Kidney (tissue), 14 donors: Measurements from ENCODE around the gene OSBPL10. TPM values are rescaled to one million over a fixed set of nuclear protein-coding genes. Genes with fewer than 3 reads are reported as not detected.
"Not testable (repeated sequence)": the region's sequence is repeated elsewhere in the genome, so short reads cannot be mapped to it uniquely, and the experiment has no call there.

ENCODE experiments used
- DNase-seq, 5 donors: peaks; one replicate each; pipeline ENCODE4 v3.0.0-alpha.2; 2013 to 2020
- FAIRE-seq: peaks from 2 replicates; lab custom pipeline; 2012; peaks lifted over from hg19 to GRCh38; lab: Jason Lieb, UNC
- H3K27ac ChIP-seq, 2 donors: one replicate each; pipeline ENCODE4 v1.7.0; 2013; ENCODE audit warnings: low read depth in 2 of 2, low read length in 2 of 2, inconsistent platforms in 1 of 2
- H3K27me3 ChIP-seq: one replicate; pipeline ENCODE4 v1.7.1; 2013; ENCODE audit warnings: low read length, inconsistent platforms; ENCODE audit not compliant: control insufficient read depth, insufficient read depth
- H3K36me3 ChIP-seq, 3 donors: one replicate each; pipeline versions ENCODE4 v1.7.0 to v1.7.1; 2013; ENCODE audit warnings: low read length in 3 of 3, control low read depth in 1 of 3, inconsistent platforms in 1 of 3; ENCODE audit not compliant: insufficient read depth in 3 of 3, control insufficient read depth in 2 of 3
- H3K4me1 ChIP-seq, 3 donors: one replicate each; pipeline versions ENCODE4 v1.7.0 to v1.7.1; 2013; ENCODE audit warnings: low read length in 3 of 3, inconsistent platforms in 1 of 3, low read depth in 1 of 3; ENCODE audit not compliant: control insufficient read depth in 2 of 3, insufficient read depth in 2 of 3
- H3K4me3 ChIP-seq, 3 donors: one replicate each; pipeline versions ENCODE4 v1.7.0 to v1.8.1; 2013; ENCODE audit warnings: low read length in 3 of 3, control low read depth in 1 of 3, inconsistent platforms in 1 of 3
- H3K9ac ChIP-seq, 3 donors: one replicate each; pipeline versions ENCODE4 v1.7.0 to v1.7.1; 2013; ENCODE audit warnings: low read length in 3 of 3, control low read depth in 1 of 3, inconsistent platforms in 1 of 3
- H3K9me3 ChIP-seq, 3 donors: one replicate each; pipeline versions ENCODE4 v1.7.0 to v1.7.1; 2013; ENCODE audit warnings: low read length in 3 of 3, control low read depth in 1 of 3, inconsistent platforms in 1 of 3; ENCODE audit not compliant: control insufficient read depth in 2 of 3, insufficient read depth in 1 of 3
- intact Hi-C: fragments of 100-400 bp; cut with DNase I; formaldehyde crosslinking; loops from one replicate; pipeline ENCODE4 v1.11.1; 2022
- polyA plus RNA-seq: library from polyadenylated mRNA; stranded (reverse); fragments of 350-450 nt; fragmentation: Illumina TruSeq; extraction: RNeasy Lipid Tissue Mini Kit (QIAGEN cat#74804); gene quantifications from one replicate; pipeline ENCODE4 v1.2.3, GENCODE V29; 2014; ENCODE audit warnings: low read depth, low replicate concordance; ENCODE audit not compliant: insufficient read depth
- total RNA-seq: library from RNA; stranded (reverse); fragmentation: NEBNext Ultra II Directional; extraction: Animal tissue kit (Norgen Biotek cat#: 25700); gene quantifications from one replicate; pipeline ENCODE4 v1.2.1, GENCODE V29; 2021
- TF ChIP-seq, protein P1 (sequence below): IDR thresholded peaks from 3 replicates; pipeline ENCODE4 v1.5.1; 2012; ENCODE audit warnings: mild to moderate bottlenecking, moderate library complexity, borderline replicate concordance; ENCODE audit not compliant: insufficient read depth; ENCODE audit errors: extremely low read depth
- donor health status: control.
- donor health status: control.
- donor health status: control.
- donor health status: control.
- donor health status: control.
- donor health status: DM: yes; HTN: yes; CAD: no.
- donor health status: Normal renal cell carcinoma (clear cell type).

Gene OSBPL10
- total and polyA plus RNA-seq, 2 donors from 2014 or later, result 11.8 to 89.3 TPM

GRCh38 chr3:31785286-31785685 lies 195.8 kb downstream of the OSBPL10 start:
- intact Hi-C loops, result no loop called here
- TF ChIP-seq, protein P1, sequence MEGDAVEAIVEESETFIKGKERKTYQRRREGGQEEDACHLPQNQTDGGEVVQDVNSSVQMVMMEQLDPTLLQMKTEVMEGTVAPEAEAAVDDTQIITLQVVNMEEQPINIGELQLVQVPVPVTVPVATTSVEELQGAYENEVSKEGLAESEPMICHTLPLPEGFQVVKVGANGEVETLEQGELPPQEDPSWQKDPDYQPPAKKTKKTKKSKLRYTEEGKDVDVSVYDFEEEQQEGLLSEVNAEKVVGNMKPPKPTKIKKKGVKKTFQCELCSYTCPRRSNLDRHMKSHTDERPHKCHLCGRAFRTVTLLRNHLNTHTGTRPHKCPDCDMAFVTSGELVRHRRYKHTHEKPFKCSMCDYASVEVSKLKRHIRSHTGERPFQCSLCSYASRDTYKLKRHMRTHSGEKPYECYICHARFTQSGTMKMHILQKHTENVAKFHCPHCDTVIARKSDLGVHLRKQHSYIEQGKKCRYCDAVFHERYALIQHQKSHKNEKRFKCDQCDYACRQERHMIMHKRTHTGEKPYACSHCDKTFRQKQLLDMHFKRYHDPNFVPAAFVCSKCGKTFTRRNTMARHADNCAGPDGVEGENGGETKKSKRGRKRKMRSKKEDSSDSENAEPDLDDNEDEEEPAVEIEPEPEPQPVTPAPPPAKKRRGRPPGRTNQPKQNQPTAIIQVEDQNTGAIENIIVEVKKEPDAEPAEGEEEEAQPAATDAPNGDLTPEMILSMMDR, result no peak
- Histone ChIP-seq H3K4me1 (no peaks in the 10 kb centered on the region), H3K4me3 (no peak overlapping the region), H3K9ac (no peak overlapping the region), H3K9me3 (no peaks in the 10 kb centered on the region), H3K27ac (no peak overlapping the region), H3K36me3 (no peaks in the 10 kb centered on the region), H3K27me3 (no peaks in the 10 kb centered on the region)
- FAIRE-seq (no peak), DNase-seq (no peak)

DNA sequence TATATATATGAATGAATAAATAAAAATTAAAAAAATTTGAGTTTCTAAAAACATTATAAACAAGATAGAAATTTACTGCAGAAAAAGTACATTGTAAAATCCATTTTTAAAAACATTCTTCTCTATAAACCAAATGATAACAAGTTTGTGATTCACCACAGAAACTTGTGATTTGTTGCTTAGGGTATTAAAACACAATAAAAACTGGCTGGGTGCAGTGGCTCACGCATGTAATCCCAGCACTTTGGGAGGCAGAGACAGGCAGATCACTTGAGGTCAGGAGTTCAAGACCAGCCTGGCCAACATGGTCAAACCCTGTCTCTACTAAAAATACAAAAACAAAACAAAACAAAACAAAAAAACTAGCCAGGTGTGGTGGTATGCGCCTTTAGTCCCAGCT lies 197.2 kb downstream of the OSBPL10 start:
- H3K9ac ChIP-seq, H3K4me1 ChIP-seq, H3K36me3 ChIP-seq, H3K27me3 ChIP-seq, H3K9me3 ChIP-seq, H3K27ac ChIP-seq, FAIRE-seq, intact Hi-C loops, DNase-seq, H3K4me3 ChIP-seq: not testable (repeated sequence)

GRCh38 chr3:31782306-31782705 lies 198.8 kb downstream of the OSBPL10 start:
- intact Hi-C loops, result not testable (repeated sequence)

DNA sequence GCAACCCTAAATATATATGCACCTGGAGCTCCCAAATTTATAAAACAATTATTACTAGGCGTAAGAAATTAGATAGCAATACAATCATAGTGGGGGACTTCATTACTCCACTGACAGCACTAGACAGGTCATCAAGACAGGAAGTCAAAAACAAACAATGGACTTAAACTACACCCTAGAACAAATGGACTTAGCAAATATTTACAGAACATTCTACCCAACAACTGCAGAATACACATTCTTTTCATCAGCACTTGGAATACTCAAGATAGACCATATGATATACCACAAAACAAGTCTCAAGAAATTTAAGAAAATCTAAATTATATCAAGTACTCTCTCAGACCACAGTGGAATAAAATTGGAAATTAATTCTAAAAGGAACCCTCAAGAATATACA lies 201.5 kb downstream of the OSBPL10 start:
- Histone ChIP-seq H3K27me3 (no peaks in the 10 kb centered on the region), H3K27ac (no peak overlapping the region), H3K4me3 (no peak overlapping the region), H3K4me1 (no peaks in the 10 kb centered on the region), H3K36me3 (no peaks in the 10 kb centered on the region), H3K9me3 (peaks cover 0 to 11% (median 0%) of the 10 kb centered on the region in 3 donors), H3K9ac (no peak overlapping the region)
- TF ChIP-seq, protein P1, result no peak
- DNase-seq (no peak), FAIRE-seq (peak; percentile 29)
- intact Hi-C loops, result no loop called here

More at GRCh38 chr3:31782306-31782705, 198.8 kb downstream of the OSBPL10 start:
- not testable (repeated sequence) for H3K4me3 ChIP-seq, H3K36me3 ChIP-seq, H3K27ac ChIP-seq, H3K27me3 ChIP-seq, FAIRE-seq, DNase-seq, H3K4me1 ChIP-seq, H3K9ac ChIP-seq
- H3K9me3 ChIP-seq, result peaks cover 0 to 11% (median 0%) of the 10 kb centered on the region in 3 donors
